GM18526 (cell line): ENCODE results near the gene USP30.

Experiments
- POLR2A ChIP-seq: IDR thresholded peaks from 3 replicates; pipeline ENCODE4 v1.6.1; 2011; ENCODE audit not compliant: insufficient read length; ENCODE audit errors: extremely low read depth

Gene USP30

DNA sequence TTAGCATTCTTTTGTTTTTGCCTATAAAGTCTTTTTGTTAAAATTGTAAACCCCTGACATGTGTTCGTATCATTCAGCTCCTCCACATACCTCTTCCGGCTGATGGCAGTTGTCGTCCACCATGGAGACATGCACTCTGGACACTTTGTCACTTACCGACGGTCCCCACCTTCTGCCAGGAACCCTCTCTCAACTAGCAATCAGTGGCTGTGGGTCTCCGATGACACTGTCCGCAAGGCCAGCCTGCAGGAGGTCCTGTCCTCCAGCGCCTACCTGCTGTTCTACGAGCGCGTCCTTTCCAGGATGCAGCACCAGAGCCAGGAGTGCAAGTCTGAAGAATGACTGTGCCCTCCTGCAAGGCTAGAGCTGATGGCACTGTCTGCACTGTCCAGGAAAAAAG lies 33.2 kb downstream of the USP30 start:
- no peak for TF ChIP-seq POLR2A

DNA sequence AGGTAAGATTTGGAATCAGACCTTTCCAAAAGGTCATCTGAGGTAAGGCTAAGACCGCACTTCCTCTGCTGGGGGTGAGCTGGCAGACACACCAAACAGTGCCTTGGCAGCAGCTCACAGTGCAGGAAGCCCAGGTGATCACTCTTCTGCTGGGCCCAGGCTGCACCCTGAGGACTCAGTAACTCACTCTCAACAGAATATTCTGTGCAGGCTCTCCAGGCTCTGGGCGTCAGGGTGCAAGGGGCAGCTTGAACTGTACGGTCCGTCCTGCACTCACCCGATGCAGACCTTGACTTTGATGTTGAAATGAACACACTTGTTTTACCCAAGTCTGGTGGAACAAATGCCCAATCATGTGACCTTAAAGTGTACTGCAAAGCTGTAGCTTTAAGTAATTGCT lies 34.9 kb downstream of the USP30 start:
- TF ChIP-seq POLR2A = no peak

GRCh38 chr12:109088818-109089217 lies 36.4 kb downstream of the USP30 start:
- TF ChIP-seq POLR2A = no peak

- TF ChIP-seq POLR2A = no peak
Measured at GRCh38 chr12:109089683-109090082, 37.3 kb downstream of the USP30 start.

- no peak for TF ChIP-seq POLR2A
Measured at GRCh38 chr12:109092497-109093021, 40.2 kb downstream of the USP30 start.

GRCh38 chr12:109093022-109093918 lies 40.9 kb downstream of the USP30 start, which contains the start of gene ALKBH2:
TSS of gene ALKBH2 (minus strand) at chr12:109093472. CDS start at chr12:109092786, 686 bp downstream.
- TF ChIP-seq POLR2A = peak; percentile 87

- no peak for TF ChIP-seq POLR2A
Measured at GRCh38 chr12:109097140-109097434, 44.7 kb downstream of the USP30 start.

DNA sequence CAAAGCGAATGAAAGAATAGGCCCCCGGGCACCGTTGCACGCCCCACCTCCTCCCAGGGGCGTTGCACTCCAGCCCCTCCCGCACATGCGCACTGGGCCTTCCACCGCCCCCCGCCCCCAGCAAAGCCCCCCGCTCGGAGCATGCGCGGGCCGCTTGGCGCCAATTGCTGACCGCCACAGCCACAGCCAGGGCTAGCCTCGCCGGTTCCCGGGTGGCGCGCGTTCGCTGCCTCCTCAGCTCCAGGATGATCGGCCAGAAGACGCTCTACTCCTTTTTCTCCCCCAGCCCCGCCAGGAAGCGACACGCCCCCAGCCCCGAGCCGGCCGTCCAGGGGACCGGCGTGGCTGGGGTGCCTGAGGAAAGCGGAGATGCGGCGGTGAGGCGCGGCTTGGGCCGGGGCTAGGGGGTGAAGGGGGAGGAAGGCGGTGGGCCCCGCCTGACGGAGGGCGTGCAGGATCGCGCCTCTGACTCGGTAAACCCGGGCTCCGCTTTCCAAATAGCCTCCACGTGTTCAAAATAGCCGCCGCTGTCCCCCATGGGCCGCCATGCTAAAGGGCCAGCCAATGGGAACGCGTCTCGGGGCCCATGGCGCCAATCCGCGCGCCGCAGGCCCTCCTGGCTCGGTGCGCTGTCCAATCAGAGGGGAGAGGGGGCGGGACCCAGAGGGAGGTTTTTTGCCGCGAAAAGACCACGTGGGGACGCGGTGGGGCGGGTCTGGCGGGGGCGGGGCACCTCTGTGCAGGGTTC lies 45.2 kb downstream of the USP30 start, which contains the start of gene UNG:
Gene UNG, plus strand, starts transcription at position 163 of the 748 bp plus-strand sequence. Its CDS starts 83 bp downstream, at position 246.
- TF ChIP-seq POLR2A = peak; percentile 29

DNA sequence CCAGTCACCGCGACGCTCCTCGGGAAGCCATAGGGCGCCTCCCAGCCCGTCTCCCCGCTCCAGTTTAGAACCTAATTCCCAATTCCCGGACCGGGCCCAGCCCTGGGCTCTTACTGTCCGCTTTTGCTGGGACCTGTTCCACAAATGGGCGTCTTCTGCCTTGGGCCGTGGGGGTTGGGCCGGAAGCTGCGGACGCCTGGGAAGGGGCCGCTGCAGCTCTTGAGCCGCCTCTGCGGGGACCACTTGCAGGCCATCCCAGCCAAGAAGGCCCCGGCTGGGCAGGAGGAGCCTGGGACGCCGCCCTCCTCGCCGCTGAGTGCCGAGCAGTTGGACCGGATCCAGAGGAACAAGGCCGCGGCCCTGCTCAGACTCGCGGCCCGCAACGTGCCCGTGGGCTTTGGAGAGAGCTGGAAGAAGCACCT lies 45.8 kb downstream of the USP30 start:
- no peak for TF ChIP-seq POLR2A

GRCh38 chr12:109098651-109099050 lies 46.3 kb downstream of the USP30 start:
- TF ChIP-seq POLR2A = no peak

- no peak for TF ChIP-seq POLR2A
Measured at GRCh38 chr12:109099431-109100020, 47.1 kb downstream of the USP30 start.

DNA sequence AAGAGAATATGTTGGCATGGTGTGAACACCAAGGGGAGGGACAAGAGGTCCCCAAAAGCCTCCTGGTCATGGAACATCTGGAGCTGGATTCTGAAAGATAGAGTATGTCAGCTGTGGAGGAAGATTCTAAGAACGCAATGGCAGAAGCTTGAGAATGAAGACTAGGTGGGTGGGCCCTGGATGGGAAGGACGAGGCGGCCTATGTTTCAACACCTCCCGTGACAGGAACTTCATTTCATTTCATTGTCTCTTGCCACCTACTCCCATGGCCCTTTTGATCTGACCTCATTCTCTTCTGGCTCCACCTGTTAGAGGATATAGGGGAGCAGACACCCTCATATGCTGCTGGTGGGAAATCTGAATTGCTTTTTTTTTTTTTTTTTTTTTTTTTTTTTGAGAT lies 48.4 kb downstream of the USP30 start:
- TF ChIP-seq POLR2A = no peak

DNA sequence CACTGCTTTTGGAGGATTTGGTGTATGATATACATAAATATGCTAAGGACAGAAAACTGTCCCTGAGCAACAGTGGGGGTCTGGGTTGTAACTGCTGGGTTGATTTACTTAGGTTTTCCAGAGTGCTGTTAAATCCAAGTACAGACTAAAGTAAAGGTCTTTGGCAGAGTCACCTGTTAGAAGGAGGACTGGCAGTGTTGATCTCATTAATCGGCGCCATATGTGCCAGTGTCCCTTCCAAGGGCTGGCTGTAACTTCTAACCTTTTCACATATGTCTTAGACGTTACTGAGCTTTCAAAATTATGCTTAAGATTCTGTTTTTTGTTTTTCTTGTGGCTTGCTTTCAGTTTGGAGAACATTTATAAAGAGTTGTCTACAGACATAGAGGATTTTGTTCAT lies 50.1 kb downstream of the USP30 start:
- TF ChIP-seq POLR2A = no peak

GRCh38 chr12:109105176-109105575 lies 52.8 kb downstream of the USP30 start:
- no peak for TF ChIP-seq POLR2A

DNA sequence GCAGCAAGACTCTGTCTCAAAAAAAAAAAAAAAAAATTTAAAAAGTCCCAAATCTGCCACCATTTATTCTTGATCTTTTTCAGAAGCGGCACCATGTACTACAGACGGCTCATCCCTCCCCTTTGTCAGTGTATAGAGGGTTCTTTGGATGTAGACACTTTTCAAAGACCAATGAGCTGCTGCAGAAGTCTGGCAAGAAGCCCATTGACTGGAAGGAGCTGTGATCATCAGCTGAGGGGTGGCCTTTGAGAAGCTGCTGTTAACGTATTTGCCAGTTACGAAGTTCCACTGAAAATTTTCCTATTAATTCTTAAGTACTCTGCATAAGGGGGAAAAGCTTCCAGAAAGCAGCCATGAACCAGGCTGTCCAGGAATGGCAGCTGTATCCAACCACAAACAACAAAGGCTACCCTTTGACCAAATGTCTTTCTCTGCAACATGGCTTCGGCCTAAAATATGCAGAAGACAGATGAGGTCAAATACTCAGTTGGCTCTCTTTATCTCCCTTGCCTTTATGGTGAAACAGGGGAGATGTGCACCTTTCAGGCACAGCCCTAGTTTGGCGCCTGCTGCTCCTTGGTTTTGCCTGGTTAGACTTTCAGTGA lies 57.5 kb downstream of the USP30 start:
- no peak for TF ChIP-seq POLR2A
